HUES64 (cell line): ENCODE data around the gene FHIT.

ENCODE experiments used
- H3K27ac ChIP-seq: 2 replicates; pipeline ENCODE4 v1.7.0; 2013; ENCODE audit warnings: low read depth, low read length, inconsistent platforms
- H3K27me3 ChIP-seq: 2 replicates; pipeline ENCODE4 v1.6.1; 2013; ENCODE audit warnings: mild to moderate bottlenecking, low read length; ENCODE audit not compliant: insufficient read depth
- H3K36me3 ChIP-seq: 2 replicates; pipeline ENCODE4 v1.6.1; 2013; ENCODE audit warnings: mild to moderate bottlenecking, low read length; ENCODE audit not compliant: insufficient read depth
- H3K4me1 ChIP-seq: 2 replicates; pipeline ENCODE4 v1.6.1; 2013; ENCODE audit warnings: mild to moderate bottlenecking, low read length, moderate library complexity; ENCODE audit not compliant: insufficient read depth
- H3K4me3 ChIP-seq: 2 replicates; pipeline ENCODE4 v1.5.1; 2013; ENCODE audit warnings: mild to moderate bottlenecking, low read length, moderate library complexity
- H3K9ac ChIP-seq: 2 replicates; pipeline ENCODE4 v1.6.1; 2013; ENCODE audit warnings: mild to moderate bottlenecking, low read depth, low read length
- H3K9me3 ChIP-seq: 2 replicates; pipeline ENCODE4 v1.6.1; 2013; ENCODE audit warnings: low read depth, low read length; ENCODE audit not compliant: insufficient read depth
- WGBS: fragments of 150-250, 120-280 bp; methylation state at CpG from one replicate; pipeline ENCODE4 v1.1.7; 2013; ENCODE audit warnings: missing lambda C conversion rate; 5-methylcytosine and 5-hydroxymethylcytosine counted together

FHIT gene

GRCh38 chr3:60501314-60501713 lies 749.9 kb downstream of the FHIT start:
- no peak overlapping the region for H3K9ac ChIP-seq
- no peaks in the 10 kb centered on the region for H3K4me1 ChIP-seq
- H3K36me3 ChIP-seq = no peaks in the 10 kb centered on the region
- H3K27ac ChIP-seq = no peak overlapping the region
- no peak overlapping the region for H3K4me3 ChIP-seq
- WGBS = 96% methylated on average over 6 of the region's 6 CpGs
- H3K9me3 ChIP-seq = no peaks in the 10 kb centered on the region
- H3K27me3 ChIP-seq = no peaks in the 10 kb centered on the region

- Histone ChIP-seq H3K27me3 (no peaks in the 10 kb centered on the region), H3K36me3 (no peaks in the 10 kb centered on the region), H3K4me3 (no peak overlapping the region), H3K9ac (no peak overlapping the region), H3K4me1 (no peaks in the 10 kb centered on the region), H3K27ac (no peak overlapping the region), H3K9me3 (no peaks in the 10 kb centered on the region)
- 100% methylated on average over 1 of the region's 1 CpG for WGBS
Observed at GRCh38 chr3:60497902-60498301, 753.4 kb downstream of the FHIT start.

GRCh38 chr3:60490992-60491391 lies 760.3 kb downstream of the FHIT start:
- no peak overlapping the region for H3K9ac ChIP-seq
- H3K4me1 ChIP-seq = no peaks in the 10 kb centered on the region
- no peaks in the 10 kb centered on the region for H3K27me3 ChIP-seq
- H3K27ac ChIP-seq = no peak overlapping the region
- no peaks in the 10 kb centered on the region for H3K36me3 ChIP-seq
- WGBS = 67% methylated on average over 2 of the region's 2 CpGs
- H3K4me3 ChIP-seq = no peak overlapping the region
- H3K9me3 ChIP-seq = no peaks in the 10 kb centered on the region

- whole genome bisulfite sequencing = 100% methylated on average over 2 of the region's 2 CpGs
- Histone ChIP-seq H3K9ac (no peak overlapping the region), H3K9me3 (no peaks in the 10 kb centered on the region), H3K4me3 (no peak overlapping the region), H3K27ac (no peak overlapping the region), H3K27me3 (no peaks in the 10 kb centered on the region), H3K4me1 (no peaks in the 10 kb centered on the region), H3K36me3 (no peaks in the 10 kb centered on the region)
Observed at GRCh38 chr3:60475096-60475495, 776.2 kb downstream of the FHIT start.

DNA sequence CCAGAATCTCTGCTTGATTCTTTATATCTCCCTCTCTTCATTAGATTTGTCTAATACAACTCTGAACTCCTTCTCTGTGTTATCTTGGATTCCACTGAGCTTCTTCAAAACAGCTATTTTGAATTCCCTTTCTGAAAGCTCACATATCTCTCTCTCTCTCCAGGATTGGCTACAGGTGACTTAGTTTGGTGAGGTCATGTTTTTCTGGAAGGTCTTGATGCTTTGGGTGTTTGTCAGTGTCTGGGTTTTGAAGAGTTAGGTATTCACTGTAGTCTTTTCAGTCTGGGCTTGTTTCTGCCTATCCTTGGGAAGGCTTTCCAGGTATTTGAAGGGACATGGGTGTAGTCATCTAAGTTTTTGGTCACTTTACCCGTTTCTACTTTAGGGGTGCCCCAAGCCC lies 781.8 kb downstream of the FHIT start:
- H3K4me1 ChIP-seq = peaks cover 8% of the 10 kb centered on the region
- no peaks in the 10 kb centered on the region for H3K36me3 ChIP-seq
- no peak overlapping the region for H3K4me3 ChIP-seq
- H3K27me3 ChIP-seq = no peaks in the 10 kb centered on the region
- 100% methylated on average over 1 of the region's 1 CpG for WGBS
- no peak overlapping the region for H3K27ac ChIP-seq
- no peak overlapping the region for H3K9ac ChIP-seq
- peaks cover under 1% of the 10 kb centered on the region; the same call in 1 of the 2 replicates for H3K9me3 ChIP-seq

GRCh38 chr3:60463685-60464084 lies 787.6 kb downstream of the FHIT start:
- Histone ChIP-seq H3K9me3 (peaks cover 2% of the 10 kb centered on the region; the same call in 1 of the 2 replicates), H3K36me3 (no peaks in the 10 kb centered on the region), H3K4me1 (0 out of 2 replicates have a peak, but pooled peaks cover under 1% of the 10 kb centered on the region), H3K4me3 (no peak overlapping the region), H3K9ac (no peak overlapping the region), H3K27me3 (no peaks in the 10 kb centered on the region), H3K27ac (no peak overlapping the region)
- WGBS = 100% methylated on average over 1 of the region's 1 CpG

GRCh38 chr3:60461267-60461666 lies 790.0 kb downstream of the FHIT start:
- H3K9me3 ChIP-seq = peaks cover 2% of the 10 kb centered on the region; the same call in 1 of the 2 replicates
- WGBS = 94% methylated on average over 4 of the region's 4 CpGs
- no peak overlapping the region for H3K9ac ChIP-seq
- no peaks in the 10 kb centered on the region for H3K36me3 ChIP-seq
- no peak overlapping the region for H3K4me3 ChIP-seq
- no peaks in the 10 kb centered on the region for H3K27me3 ChIP-seq
- no peak overlapping the region for H3K27ac ChIP-seq
- no peaks in the 10 kb centered on the region for H3K4me1 ChIP-seq

GRCh38 chr3:60456180-60456579 lies 795.1 kb downstream of the FHIT start:
- Histone ChIP-seq H3K9me3 (no peaks in the 10 kb centered on the region), H3K9ac (no peak overlapping the region), H3K36me3 (no peaks in the 10 kb centered on the region), H3K4me1 (no peaks in the 10 kb centered on the region), H3K27ac (no peak overlapping the region), H3K27me3 (no peaks in the 10 kb centered on the region), H3K4me3 (no peak overlapping the region)
- 93% methylated on average over 2 of the region's 2 CpGs for WGBS

DNA sequence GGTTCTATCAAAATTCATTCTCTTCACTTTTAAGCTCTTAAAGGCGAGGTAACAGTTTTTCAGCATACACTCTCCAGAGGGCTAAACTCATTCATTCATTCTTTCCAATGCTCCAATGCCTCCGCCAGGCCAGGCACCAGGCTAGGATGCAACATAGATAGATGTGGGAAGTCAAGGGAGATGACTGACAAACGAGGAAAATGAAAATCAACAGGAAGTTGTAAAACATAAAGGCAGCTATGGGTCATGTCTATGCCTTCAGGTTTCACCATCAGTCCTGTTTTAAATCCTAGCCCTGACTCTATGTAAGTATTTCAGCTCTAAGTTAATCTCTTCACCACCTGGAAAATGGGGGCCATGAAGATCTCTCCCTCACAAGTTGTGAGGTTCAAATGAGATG lies 797.9 kb downstream of the FHIT start:
- WGBS = 92% methylated on average over 3 of the region's 3 CpGs
- H3K9ac ChIP-seq = no peak overlapping the region

GRCh38 chr3:60448696-60449095 lies 802.6 kb downstream of the FHIT start:
- no peaks in the 10 kb centered on the region for H3K4me1 ChIP-seq
- H3K9me3 ChIP-seq = no peaks in the 10 kb centered on the region
- no peak overlapping the region for H3K9ac ChIP-seq
- H3K27ac ChIP-seq = no peak overlapping the region
- H3K27me3 ChIP-seq = no peaks in the 10 kb centered on the region
- no peaks in the 10 kb centered on the region for H3K36me3 ChIP-seq
- 100% methylated on average over 3 of the region's 3 CpGs for WGBS
- no peak overlapping the region for H3K4me3 ChIP-seq

More for the DNA sequence above, 797.9 kb downstream of the FHIT start:
- Histone ChIP-seq H3K4me1 (no peaks in the 10 kb centered on the region), H3K9me3 (no peaks in the 10 kb centered on the region), H3K4me3 (no peak overlapping the region), H3K27ac (no peak overlapping the region), H3K27me3 (no peaks in the 10 kb centered on the region), H3K36me3 (no peaks in the 10 kb centered on the region)

- Histone ChIP-seq H3K4me1 (no peaks in the 10 kb centered on the region), H3K27me3 (no peaks in the 10 kb centered on the region), H3K4me3 (no peak overlapping the region), H3K27ac (no peak overlapping the region), H3K9ac (no peak overlapping the region), H3K9me3 (no peaks in the 10 kb centered on the region), H3K36me3 (no peaks in the 10 kb centered on the region)
- 92% methylated on average over 3 of the region's 3 CpGs for WGBS
Observed at GRCh38 chr3:60445446-60445845, 805.8 kb downstream of the FHIT start.

DNA sequence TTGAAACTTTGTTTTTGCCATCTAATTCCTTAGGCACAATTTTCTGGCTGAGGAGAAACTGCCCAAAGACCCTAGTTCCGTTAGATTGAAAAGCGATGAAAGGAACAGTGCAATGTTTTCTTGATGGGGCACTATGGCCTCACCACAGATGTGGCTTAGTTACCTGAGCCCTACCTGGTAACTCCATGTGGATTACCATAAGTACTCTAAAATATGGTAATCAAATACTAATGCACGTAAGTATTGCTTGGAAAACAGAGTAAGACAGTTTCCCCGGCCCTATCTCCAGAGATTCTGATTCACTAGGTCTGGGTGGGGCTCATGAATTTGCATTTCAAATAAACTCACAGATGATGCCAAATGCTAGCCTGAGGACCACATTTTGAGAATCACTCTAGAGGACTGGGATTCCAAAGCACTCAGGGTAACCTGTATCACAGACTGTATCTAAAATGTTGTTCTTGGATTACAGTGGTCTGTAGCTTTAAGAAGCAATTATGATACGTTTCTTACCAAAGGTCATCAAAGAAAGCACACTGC lies 806.3 kb downstream of the FHIT start:
- H3K36me3 ChIP-seq = no peaks in the 10 kb centered on the region
- H3K27me3 ChIP-seq = no peaks in the 10 kb centered on the region
- H3K9me3 ChIP-seq = no peaks in the 10 kb centered on the region
- no peak overlapping the region for H3K9ac ChIP-seq
- 75% methylated on average over 5 of the region's 5 CpGs for WGBS
- no peak overlapping the region for H3K4me3 ChIP-seq
- H3K27ac ChIP-seq = no peak overlapping the region
- H3K4me1 ChIP-seq = peaks cover 2% of the 10 kb centered on the region; the same call in 1 of the 2 replicates
